Measurements from ENCODE around the gene ATP5MG. TPM values are rescaled to one million over a fixed set of nuclear protein-coding genes. Genes with fewer than 3 reads are reported as not detected.

Gene ATP5MG
- total and polyA plus RNA-seq, 2 donors, result 371 to 452 TPM

DNA sequence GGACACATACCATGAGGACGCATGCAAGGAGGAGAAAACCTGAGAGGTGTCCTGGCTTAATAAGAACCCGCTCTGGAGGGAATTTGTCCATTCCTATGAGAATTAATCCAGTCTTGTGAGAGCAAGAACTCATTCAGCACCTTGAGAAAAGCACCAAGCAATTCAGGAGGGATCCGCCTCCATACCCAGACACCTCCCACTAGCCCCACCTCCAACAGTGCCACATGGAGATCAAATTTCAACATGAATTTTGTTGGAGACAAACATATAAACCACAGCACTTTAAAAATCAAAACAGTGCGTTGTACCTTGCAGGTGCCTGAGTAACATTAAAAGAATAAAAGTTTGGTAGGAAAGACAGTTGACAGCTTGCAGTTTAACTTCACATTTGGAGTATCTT, 30.6 kb upstream of the ATP5MG start:
- H3K4me1 ChIP-seq (ENCODE audit: control insufficient read depth in 2 of 2, insufficient read depth in 2 of 2, low read length in 2 of 2), result no peaks in the 10 kb centered on the region
- DNase-seq (ENCODE audit: low read depth in 6 of 9, low spot score in 9 of 9), result no peak
- no peaks in the 10 kb centered on the region for H3K27me3 ChIP-seq (ENCODE audit: control insufficient read depth in 2 of 2, insufficient read depth in 1 of 2, low read length in 1 of 2)
- H3K4me3 ChIP-seq (ENCODE audit: low read length in 2 of 2), result no peak overlapping the region
- H3K27ac ChIP-seq (ENCODE audit: low read depth in 1 of 2, low read length in 1 of 2), result no peak overlapping the region
- H3K36me3 ChIP-seq (ENCODE audit: control insufficient read depth in 2 of 2, insufficient read depth in 2 of 2, low read length in 1 of 2), result peaks cover 67 to 81% of the 10 kb centered on the region in 2 donors
- WGBS, result 97% methylated on average over 4 of the region's 4 CpGs
- no peaks in the 10 kb centered on the region for H3K9me3 ChIP-seq (ENCODE audit: control insufficient read depth in 2 of 2, insufficient read depth in 1 of 2, low read length in 1 of 2)

DNA sequence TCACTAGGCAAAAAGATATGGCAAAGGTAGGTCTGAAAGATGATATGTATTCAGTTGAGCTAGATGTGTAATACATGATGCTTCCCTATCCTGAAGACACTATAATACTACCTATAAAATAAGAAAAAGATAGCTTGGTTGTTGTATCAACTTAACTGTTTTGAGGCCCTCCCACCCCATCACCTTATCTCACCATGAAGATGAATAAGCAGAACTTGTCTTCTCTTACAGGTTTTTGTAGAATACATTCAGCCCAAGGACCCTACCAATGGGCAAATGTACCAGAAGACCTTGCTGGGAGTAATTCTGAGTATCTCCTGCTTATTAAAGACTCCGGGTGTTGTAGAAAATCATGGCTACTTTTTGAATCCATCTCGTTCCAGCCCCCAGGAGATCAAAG, 28.1 kb upstream of the ATP5MG start:
- Histone ChIP-seq H3K27ac (ENCODE audit: low read depth in 1 of 2, low read length in 1 of 2) (no peak overlapping the region), H3K27me3 (ENCODE audit: control insufficient read depth in 2 of 2, insufficient read depth in 1 of 2, low read length in 1 of 2) (no peaks in the 10 kb centered on the region), H3K36me3 (ENCODE audit: control insufficient read depth in 2 of 2, insufficient read depth in 2 of 2, low read length in 1 of 2) (peaks cover 72 to 94% of the 10 kb centered on the region in 2 donors), H3K4me1 (ENCODE audit: control insufficient read depth in 2 of 2, insufficient read depth in 2 of 2, low read length in 2 of 2) (no peaks in the 10 kb centered on the region), H3K9me3 (ENCODE audit: control insufficient read depth in 2 of 2, insufficient read depth in 1 of 2, low read length in 1 of 2) (no peaks in the 10 kb centered on the region), H3K4me3 (ENCODE audit: low read length in 2 of 2) (no peak overlapping the region)
- 97% methylated on average over 2 of the region's 2 CpGs for WGBS
- no peak for DNase-seq (ENCODE audit: low read depth in 6 of 9, low spot score in 9 of 9)

DNA sequence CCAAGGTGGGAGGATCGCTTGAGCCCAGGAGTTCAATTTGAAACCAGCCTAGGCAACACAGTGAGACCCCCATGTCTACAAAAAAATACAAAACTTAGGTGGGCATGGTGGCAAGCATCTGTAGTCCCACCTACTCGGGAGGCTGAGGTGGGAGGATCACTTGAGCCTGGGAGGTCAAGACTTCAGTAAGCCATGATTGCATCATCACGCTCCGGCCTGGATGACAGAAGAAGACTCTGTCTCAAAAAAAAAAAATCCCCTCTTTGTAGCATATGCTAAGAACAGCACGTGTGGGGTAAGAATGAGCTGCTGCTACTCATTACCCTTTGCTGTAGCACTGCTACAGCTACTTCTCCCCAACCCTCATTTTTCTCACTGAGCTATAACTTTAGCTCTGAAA, 27.5 kb upstream of the ATP5MG start:
- no peaks in the 10 kb centered on the region for H3K9me3 ChIP-seq (ENCODE audit: control insufficient read depth in 2 of 2, insufficient read depth in 1 of 2, low read length in 1 of 2)
- peaks cover 66 to 94% of the 10 kb centered on the region in 2 donors for H3K36me3 ChIP-seq (ENCODE audit: control insufficient read depth in 2 of 2, insufficient read depth in 2 of 2, low read length in 1 of 2)
- H3K27me3 ChIP-seq (ENCODE audit: control insufficient read depth in 2 of 2, insufficient read depth in 1 of 2, low read length in 1 of 2), result no peaks in the 10 kb centered on the region
- H3K4me3 ChIP-seq (ENCODE audit: low read length in 2 of 2), result no peak overlapping the region
- no peaks in the 10 kb centered on the region for H3K4me1 ChIP-seq (ENCODE audit: control insufficient read depth in 2 of 2, insufficient read depth in 2 of 2, low read length in 2 of 2)
- DNase-seq (ENCODE audit: low read depth in 6 of 9, low spot score in 9 of 9), result no peak
- no peak overlapping the region for H3K27ac ChIP-seq (ENCODE audit: low read depth in 1 of 2, low read length in 1 of 2)
- WGBS, result 99% methylated on average over 5 of the region's 5 CpGs

DNA sequence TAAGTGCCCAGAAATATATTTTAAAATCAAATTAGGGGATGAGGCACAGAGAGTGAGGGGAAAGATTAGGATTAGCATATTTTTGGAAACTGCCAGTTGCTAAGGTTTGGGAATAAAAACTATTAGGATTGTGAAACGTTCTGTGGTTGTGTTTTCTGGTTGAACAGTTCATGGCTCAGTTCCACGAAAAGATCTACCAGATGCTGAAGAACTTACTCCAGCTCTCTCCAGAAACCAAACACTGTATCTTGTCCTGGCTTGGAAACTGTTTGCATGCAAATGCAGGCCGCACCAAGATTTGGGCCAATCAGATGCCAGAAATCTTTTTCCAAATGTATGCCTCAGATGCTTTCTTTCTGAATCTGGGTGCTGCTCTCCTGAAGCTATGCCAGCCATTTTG, 26.7 kb upstream of the ATP5MG start:
- Histone ChIP-seq H3K27ac (ENCODE audit: low read depth in 1 of 2, low read length in 1 of 2) (no peak overlapping the region), H3K9me3 (ENCODE audit: control insufficient read depth in 2 of 2, insufficient read depth in 1 of 2, low read length in 1 of 2) (no peaks in the 10 kb centered on the region), H3K27me3 (ENCODE audit: control insufficient read depth in 2 of 2, insufficient read depth in 1 of 2, low read length in 1 of 2) (no peaks in the 10 kb centered on the region), H3K4me3 (ENCODE audit: low read length in 2 of 2) (no peak overlapping the region), H3K36me3 (ENCODE audit: control insufficient read depth in 2 of 2, insufficient read depth in 2 of 2, low read length in 1 of 2) (peaks cover 64 to 94% of the 10 kb centered on the region in 2 donors), H3K4me1 (ENCODE audit: control insufficient read depth in 2 of 2, insufficient read depth in 2 of 2, low read length in 2 of 2) (no peaks in the 10 kb centered on the region)
- WGBS, result 95% methylated on average over 3 of the region's 3 CpGs
- no peak for DNase-seq (ENCODE audit: low read depth in 6 of 9, low spot score in 9 of 9)

DNA sequence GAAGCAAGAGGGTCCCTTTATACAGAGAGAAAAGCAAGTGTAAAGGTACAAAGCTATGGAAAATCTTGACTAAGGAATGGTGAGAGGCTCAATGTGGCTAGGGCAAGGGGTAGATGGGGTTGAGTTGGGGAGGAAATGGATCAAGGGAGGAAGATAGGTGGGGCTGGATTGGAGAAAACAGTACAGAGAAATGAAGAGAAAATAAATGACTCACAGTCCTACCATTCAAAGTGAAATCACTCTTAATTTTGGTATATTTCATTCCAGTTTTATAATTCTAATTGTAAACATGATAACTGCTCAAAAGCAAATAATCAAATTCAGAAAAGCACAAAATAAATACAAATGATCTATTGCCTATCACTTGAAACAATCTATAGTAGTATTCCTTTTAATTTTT, 25.4 kb upstream of the ATP5MG start:
- H3K36me3 ChIP-seq (ENCODE audit: control insufficient read depth in 2 of 2, insufficient read depth in 2 of 2, low read length in 1 of 2), result peaks cover 64 to 95% of the 10 kb centered on the region in 2 donors
- H3K27ac ChIP-seq (ENCODE audit: low read depth in 1 of 2, low read length in 1 of 2), result no peak overlapping the region
- no peaks in the 10 kb centered on the region for H3K4me1 ChIP-seq (ENCODE audit: control insufficient read depth in 2 of 2, insufficient read depth in 2 of 2, low read length in 2 of 2)
- H3K4me3 ChIP-seq (ENCODE audit: low read length in 2 of 2), result no peak overlapping the region
- no peak for DNase-seq (ENCODE audit: low read depth in 6 of 9, low spot score in 9 of 9)
- no peaks in the 10 kb centered on the region for H3K27me3 ChIP-seq (ENCODE audit: control insufficient read depth in 2 of 2, insufficient read depth in 1 of 2, low read length in 1 of 2)
- H3K9me3 ChIP-seq (ENCODE audit: control insufficient read depth in 2 of 2, insufficient read depth in 1 of 2, low read length in 1 of 2), result no peaks in the 10 kb centered on the region

DNA sequence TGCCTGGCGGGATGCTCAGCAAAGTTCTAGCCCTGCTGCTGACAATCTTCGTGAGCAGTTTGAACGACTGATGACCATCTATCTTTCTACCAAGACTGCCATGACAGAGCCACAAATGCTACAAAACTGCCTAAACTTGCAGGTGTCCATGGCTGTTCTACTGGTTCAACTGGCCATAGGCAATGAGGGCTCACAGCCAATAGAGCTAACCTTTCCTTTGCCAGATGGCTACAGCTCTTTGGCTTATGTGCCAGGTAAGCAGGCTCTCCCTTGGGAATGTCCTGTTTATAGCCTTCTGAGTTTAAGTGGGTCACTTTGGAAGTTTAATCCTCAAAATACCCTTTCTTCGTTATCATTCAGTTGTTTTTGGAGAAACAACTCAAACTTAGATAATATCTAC, 21.9 kb upstream of the ATP5MG start:
- H3K27ac ChIP-seq (ENCODE audit: low read depth in 1 of 2, low read length in 1 of 2), result no peak overlapping the region
- H3K36me3 ChIP-seq (ENCODE audit: control insufficient read depth in 2 of 2, insufficient read depth in 2 of 2, low read length in 1 of 2), result peaks cover 60 to 93% of the 10 kb centered on the region in 2 donors
- WGBS, result 95% methylated on average over 4 of the region's 4 CpGs
- H3K9me3 ChIP-seq (ENCODE audit: control insufficient read depth in 2 of 2, insufficient read depth in 1 of 2, low read length in 1 of 2), result no peaks in the 10 kb centered on the region
- no peaks in the 10 kb centered on the region for H3K4me1 ChIP-seq (ENCODE audit: control insufficient read depth in 2 of 2, insufficient read depth in 2 of 2, low read length in 2 of 2)
- DNase-seq (ENCODE audit: low read depth in 6 of 9, low spot score in 9 of 9), result no peak
- no peak overlapping the region for H3K4me3 ChIP-seq (ENCODE audit: low read length in 2 of 2)
- H3K27me3 ChIP-seq (ENCODE audit: control insufficient read depth in 2 of 2, insufficient read depth in 1 of 2, low read length in 1 of 2), result no peaks in the 10 kb centered on the region

DNA sequence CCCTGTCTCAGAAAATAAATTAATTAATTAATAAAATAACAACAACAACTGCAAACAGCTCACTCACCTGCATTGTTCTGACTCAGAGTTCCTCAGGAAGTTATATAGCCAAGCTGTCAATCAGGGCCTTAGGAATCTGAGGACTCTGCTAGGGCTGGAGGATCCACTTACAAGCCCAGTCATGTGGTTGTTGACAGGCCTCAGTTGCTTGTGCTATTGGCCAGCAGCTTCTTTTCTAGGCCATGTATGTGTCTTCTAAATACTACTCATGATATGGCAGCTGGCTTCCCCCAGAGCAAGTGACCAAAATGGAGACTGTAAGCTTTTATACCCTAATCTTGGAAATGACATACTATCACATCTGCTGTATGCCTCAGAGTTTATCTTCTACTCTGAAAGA, 20.8 kb upstream of the ATP5MG start:
- peaks cover 62 to 93% of the 10 kb centered on the region in 2 donors for H3K36me3 ChIP-seq (ENCODE audit: control insufficient read depth in 2 of 2, insufficient read depth in 2 of 2, low read length in 1 of 2)
- H3K27me3 ChIP-seq (ENCODE audit: control insufficient read depth in 2 of 2, insufficient read depth in 1 of 2, low read length in 1 of 2), result no peaks in the 10 kb centered on the region
- no peaks in the 10 kb centered on the region for H3K4me1 ChIP-seq (ENCODE audit: control insufficient read depth in 2 of 2, insufficient read depth in 2 of 2, low read length in 2 of 2)
- no peaks in the 10 kb centered on the region for H3K9me3 ChIP-seq (ENCODE audit: control insufficient read depth in 2 of 2, insufficient read depth in 1 of 2, low read length in 1 of 2)
- DNase-seq (ENCODE audit: low read depth in 6 of 9, low spot score in 9 of 9), result no peak
- no peak overlapping the region for H3K27ac ChIP-seq (ENCODE audit: low read depth in 1 of 2, low read length in 1 of 2)
- no peak overlapping the region for H3K4me3 ChIP-seq (ENCODE audit: low read length in 2 of 2)

DNA sequence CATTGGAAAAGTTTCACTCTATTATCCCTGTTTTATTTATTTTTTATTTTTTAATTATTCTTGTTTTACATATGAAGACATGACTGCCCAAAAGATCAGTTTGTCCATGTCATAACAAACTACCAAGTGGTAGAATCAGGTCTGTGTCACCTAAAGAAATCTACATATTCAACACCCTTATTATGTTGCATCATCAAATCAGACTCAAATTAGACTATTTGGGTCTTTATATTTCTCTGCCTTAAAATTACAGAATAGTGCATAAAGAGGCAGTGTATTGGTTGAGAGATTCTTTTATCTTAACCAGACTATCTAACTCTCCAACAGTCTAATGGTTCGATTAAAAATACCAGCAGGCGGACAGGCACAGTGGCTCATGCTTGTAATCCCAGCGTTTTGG, 18.5 kb upstream of the ATP5MG start:
- DNase-seq (ENCODE audit: low read depth in 6 of 9, low spot score in 9 of 9), result no peak
- H3K27ac ChIP-seq (ENCODE audit: low read depth in 1 of 2, low read length in 1 of 2), result no peak overlapping the region
- no peak overlapping the region for H3K4me3 ChIP-seq (ENCODE audit: low read length in 2 of 2)
- H3K4me1 ChIP-seq (ENCODE audit: control insufficient read depth in 2 of 2, insufficient read depth in 2 of 2, low read length in 2 of 2), result no peaks in the 10 kb centered on the region
- no peaks in the 10 kb centered on the region for H3K9me3 ChIP-seq (ENCODE audit: control insufficient read depth in 2 of 2, insufficient read depth in 1 of 2, low read length in 1 of 2)
- WGBS, result 97% methylated on average over 3 of the region's 3 CpGs
- no peaks in the 10 kb centered on the region for H3K27me3 ChIP-seq (ENCODE audit: control insufficient read depth in 2 of 2, insufficient read depth in 1 of 2, low read length in 1 of 2)
- peaks cover 65 to 97% of the 10 kb centered on the region in 2 donors for H3K36me3 ChIP-seq (ENCODE audit: control insufficient read depth in 2 of 2, insufficient read depth in 2 of 2, low read length in 1 of 2)

DNA sequence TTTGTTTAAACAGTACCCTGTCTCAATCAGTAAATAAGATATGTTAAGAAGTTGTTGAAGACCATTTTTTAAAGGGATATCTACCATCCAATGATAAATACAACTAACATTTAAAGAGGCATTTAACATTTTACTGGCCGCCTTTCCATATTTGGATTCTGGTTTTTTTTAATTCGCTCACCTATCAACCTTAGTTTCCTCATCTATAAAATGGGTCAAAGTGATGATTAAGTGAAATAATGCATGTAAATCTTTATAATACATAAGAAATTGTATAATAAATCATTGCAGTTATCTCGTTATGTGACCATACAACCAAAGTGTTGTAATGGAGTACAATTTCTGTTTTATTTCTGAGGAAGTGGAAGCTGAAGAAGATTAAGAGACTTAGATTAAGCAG, 17.7 kb upstream of the ATP5MG start:
- DNase-seq (ENCODE audit: low read depth in 6 of 9, low spot score in 9 of 9), result no peak
- Histone ChIP-seq H3K27ac (ENCODE audit: low read depth in 1 of 2, low read length in 1 of 2) (peak overlapping the region in 1 of 2 donors; percentile 7), H3K27me3 (ENCODE audit: control insufficient read depth in 2 of 2, insufficient read depth in 1 of 2, low read length in 1 of 2) (no peaks in the 10 kb centered on the region), H3K9me3 (ENCODE audit: control insufficient read depth in 2 of 2, insufficient read depth in 1 of 2, low read length in 1 of 2) (no peaks in the 10 kb centered on the region), H3K4me3 (ENCODE audit: low read length in 2 of 2) (no peak overlapping the region), H3K36me3 (ENCODE audit: control insufficient read depth in 2 of 2, insufficient read depth in 2 of 2, low read length in 1 of 2) (peaks cover 64 to 96% of the 10 kb centered on the region in 2 donors), H3K4me1 (ENCODE audit: control insufficient read depth in 2 of 2, insufficient read depth in 2 of 2, low read length in 2 of 2) (no peaks in the 10 kb centered on the region)
- WGBS, result 99% methylated on average over 3 of the region's 3 CpGs

DNA sequence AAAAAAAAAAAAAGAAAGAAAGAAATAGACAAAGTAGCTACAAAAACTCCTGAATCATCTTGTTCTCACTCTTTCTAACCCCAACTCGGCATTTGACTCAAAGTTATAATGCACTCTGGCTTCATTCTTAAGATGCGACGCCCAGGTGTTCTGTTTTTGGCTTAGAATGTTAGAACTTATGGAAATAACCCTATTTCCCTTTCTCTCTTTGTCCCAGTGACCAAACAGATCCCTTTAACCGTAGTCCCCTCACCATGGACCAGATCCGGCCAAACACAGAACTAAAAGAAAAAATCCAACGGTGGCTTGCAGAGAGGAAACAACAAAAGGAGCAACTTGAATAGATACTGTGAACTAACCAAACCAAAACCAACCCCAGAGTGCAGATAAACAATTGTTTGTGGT, 5.3 kb upstream of the ATP5MG start:
- H3K27ac ChIP-seq (ENCODE audit: low read depth in 1 of 2, low read length in 1 of 2), result peak overlapping the region; percentile 2 to 20
- 87% methylated on average over 6 of the region's 6 CpGs for WGBS
- no peak for DNase-seq (ENCODE audit: low read depth in 6 of 9, low spot score in 9 of 9)

More for the DNA sequence above, 5.3 kb upstream of the ATP5MG start:
- H3K36me3 ChIP-seq (ENCODE audit: control insufficient read depth in 2 of 2, insufficient read depth in 2 of 2, low read length in 1 of 2), result peaks cover 37 to 64% of the 10 kb centered on the region in 2 donors
- H3K27me3 ChIP-seq (ENCODE audit: control insufficient read depth in 2 of 2, insufficient read depth in 1 of 2, low read length in 1 of 2), result no peaks in the 10 kb centered on the region
- no peaks in the 10 kb centered on the region for H3K9me3 ChIP-seq (ENCODE audit: control insufficient read depth in 2 of 2, insufficient read depth in 1 of 2, low read length in 1 of 2)
- H3K4me3 ChIP-seq (ENCODE audit: low read length in 2 of 2), result no peak overlapping the region
- peaks cover 0 to 10% of the 10 kb centered on the region in 2 donors for H3K4me1 ChIP-seq (ENCODE audit: control insufficient read depth in 2 of 2, insufficient read depth in 2 of 2, low read length in 2 of 2)
